HG03139 (cell line): ENCODE data around the gene PEPD.

Experiments used
- ATAC-seq: cut with Tn5 transposase; IDR thresholded peaks from one replicate; pipeline ENCODE4 v1.9.1; 2021; ENCODE audit not compliant: unreplicated experiment

Gene PEPD

DNA sequence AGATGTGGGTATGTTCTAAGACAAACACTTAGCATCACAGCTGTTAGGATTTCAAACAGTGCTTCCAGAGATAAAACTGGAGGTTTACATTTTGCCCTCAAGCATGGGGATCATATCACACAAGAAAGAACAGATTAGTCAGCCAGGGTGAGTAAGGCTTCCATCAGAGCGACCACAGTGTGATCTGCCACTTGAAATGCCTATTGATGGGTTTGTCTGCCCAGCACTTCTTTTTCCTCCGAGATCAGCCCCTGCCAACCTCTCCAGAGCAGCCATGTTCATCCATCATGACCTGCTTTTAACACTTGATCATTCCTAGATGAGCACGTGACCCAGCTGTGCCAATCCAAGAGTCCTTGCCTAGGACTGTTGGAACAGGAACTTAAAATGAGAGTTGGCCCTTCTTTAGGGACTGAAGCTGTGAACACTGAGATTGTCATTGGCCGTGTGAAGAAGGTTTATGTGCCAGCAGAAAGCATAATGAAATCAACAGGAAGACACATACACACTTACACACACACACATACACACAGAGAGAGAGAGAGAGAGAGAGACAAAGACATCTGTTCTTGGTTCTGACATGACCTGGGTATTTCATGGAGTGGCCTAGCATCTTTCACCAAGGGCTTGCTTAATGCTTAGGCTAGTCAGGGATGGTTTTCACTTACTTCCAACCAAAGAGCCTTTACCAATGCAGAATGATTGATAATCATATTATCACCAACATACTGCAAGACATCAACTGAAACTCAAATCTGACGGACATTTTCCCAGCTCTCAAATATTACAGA lies 153.3 kb downstream of the PEPD start:
- no peak for ATAC-seq

GRCh38 chr19:33366897-33367296 lies 154.7 kb downstream of the PEPD start:
- no peak for ATAC-seq

DNA sequence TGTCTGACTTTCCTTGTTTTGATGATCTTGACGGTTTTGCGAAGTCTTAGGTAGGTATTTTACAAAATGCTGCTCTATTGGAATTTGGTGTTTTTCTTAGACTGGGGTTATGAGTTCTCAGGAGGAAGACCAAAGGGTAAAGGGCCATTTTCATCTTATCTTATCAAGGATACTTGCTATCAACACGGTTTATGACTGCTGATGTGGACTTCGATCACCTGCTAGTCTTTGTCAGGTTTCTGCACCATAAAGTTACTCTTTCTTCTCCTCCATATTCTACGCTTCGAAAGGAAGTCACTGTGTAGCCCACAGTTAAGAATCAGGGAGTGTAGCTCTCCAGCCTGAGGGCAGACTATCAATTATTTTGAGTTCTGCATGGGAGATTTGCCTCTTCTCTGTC lies 155.5 kb downstream of the PEPD start:
- no peak for ATAC-seq

DNA sequence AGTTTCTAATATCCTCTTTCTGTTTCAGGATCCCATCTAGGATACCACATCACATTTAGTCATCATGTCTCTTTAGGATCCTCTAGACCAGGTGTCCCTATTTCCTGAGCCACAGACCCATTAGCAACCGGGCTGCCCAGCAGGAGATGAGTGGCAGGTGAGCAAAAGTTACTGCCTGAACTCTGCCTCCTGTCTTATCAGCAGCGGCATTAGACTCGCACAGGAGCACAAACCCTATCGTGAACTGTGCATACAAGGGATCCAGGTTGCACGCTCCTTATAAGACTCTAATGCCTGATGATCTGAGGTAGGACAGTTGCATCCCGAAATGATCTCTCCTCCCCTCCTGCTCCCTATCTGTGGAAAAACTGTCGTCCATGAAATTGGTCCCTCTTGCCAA lies 155.9 kb downstream of the PEPD start:
- no peak for ATAC-seq

- ATAC-seq, result no peak
These were observed 158.1 kb downstream of the PEPD start for GRCh38 chr19:33363476-33363875.

GRCh38 chr19:33362508-33363228 lies 158.9 kb downstream of the PEPD start:
- no peak for ATAC-seq

GRCh38 chr19:33359581-33359980 lies 162.0 kb downstream of the PEPD start:
- no peak for ATAC-seq

DNA sequence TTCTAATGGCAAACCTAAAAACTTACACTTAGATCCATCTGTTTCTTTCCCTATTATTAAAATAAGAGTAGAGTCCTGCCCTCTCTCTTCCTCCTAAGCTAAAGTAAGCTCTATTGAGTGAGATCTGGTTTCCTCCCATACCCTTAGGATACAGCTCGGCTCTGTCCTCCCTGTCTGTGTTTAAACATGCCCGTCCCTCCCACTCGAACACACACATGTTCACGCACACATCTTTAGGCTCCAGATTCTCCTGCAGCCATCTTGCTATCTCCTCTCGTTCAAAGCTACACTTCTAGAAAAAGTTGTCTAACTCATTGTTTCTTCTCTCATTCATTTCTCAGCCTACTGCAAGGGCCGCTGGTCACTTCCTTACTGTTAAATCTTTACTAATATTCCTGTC lies 163.2 kb downstream of the PEPD start:
- no peak for ATAC-seq

DNA sequence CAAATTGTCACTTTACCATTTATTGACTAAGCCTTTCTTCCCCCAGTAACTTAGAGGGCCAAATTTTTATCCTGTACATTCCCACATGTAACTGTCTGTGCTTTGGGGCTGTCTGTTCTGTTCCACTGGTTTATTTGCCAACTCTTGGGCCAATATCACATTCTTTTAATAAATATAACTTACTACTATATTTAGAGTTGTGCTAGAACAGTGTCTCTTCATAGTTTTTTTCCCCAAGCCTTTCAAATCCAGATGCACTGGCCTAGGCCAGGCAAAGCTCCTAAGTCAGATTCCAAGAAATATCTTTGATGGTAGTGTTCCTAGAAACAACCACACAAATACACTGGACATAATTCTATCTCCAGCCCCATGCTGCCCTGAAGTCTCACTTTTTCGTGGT lies 164.0 kb downstream of the PEPD start:
- no peak for ATAC-seq

DNA sequence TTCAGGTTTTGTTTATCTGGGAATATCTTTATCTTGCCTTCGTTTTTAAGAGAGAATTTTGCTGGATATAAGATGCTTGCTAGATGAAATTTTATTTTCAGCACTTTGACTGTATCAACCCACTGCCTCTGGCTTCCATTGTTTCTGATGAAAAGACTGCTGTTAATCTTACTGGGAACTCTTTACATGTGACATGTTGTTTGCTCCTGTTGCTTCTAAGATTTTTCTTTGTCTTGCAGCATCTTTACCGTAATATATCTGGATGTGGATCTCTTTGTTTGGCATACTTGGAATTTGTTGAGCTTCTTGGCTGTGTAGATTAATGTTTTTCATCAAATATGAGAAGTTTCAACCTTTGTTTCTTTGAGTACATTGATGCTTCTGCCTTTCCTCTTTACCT lies 166.1 kb downstream of the PEPD start:
- no peak for ATAC-seq

- no peak for ATAC-seq
These were observed 170.9 kb downstream of the PEPD start for GRCh38 chr19:33350538-33351309.

GRCh38 chr19:33349319-33350289 lies 172.0 kb downstream of the PEPD start:
- ATAC-seq, result no peak

GRCh38 chr19:33348301-33349010 lies 173.1 kb downstream of the PEPD start:
- no peak for ATAC-seq

DNA sequence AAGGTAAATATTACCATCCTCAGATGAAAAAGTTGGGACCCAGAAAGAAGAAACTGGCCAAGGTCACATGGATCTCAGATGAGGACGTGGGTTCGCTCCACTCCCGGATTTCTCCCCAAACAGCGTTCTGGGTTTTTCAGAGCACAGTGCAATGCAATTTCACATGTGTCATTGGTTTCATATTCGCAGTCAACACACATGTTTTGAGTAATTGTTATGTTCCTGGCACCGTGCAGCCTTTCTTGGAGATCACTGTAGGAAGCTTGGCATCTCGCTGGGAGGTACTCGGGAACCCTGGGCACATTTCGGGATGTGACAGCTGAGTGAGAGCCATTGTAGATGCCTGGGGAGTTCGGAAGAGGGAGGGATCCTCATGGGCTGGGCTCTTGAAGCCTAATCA lies 174.3 kb downstream of the PEPD start:
- ATAC-seq, result no peak

GRCh38 chr19:33346665-33347064 lies 174.9 kb downstream of the PEPD start:
- ATAC-seq, result no peak

DNA sequence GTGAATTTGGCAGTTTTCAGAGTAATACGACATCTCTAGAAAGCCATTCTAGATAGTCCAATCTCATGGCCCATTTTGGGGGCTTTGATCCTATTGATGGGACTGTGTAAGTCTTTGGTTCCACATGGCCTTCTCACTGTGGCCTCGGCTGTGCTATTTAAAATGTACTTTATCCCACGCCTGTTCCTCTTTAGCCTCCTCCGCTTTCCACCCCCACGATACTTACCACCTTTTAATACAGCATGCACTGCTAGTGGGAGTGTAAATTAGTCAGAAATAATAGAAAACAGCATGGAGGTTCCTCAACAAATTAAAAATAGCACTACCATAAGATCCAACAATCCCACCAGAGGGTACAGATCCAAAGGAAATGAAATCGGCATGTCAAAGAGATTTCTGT lies 176.4 kb downstream of the PEPD start:
- ATAC-seq, result no peak

DNA sequence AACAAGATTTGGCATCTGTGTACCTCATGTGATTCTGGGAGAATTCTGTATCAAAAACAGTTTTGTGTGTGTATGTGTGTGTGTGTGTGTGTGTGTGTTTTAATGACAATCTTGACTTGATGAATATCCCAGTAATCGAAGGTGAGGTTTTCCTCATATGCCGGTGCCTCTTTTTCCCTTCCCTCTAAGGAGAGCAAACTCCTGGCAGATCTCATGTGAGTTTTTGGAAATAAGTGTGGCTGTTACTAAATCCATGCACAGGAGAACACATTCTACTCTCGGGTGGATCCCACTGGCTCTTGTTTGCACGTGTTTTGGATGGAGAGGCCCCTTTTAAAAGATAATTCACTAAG lies 177.0 kb downstream of the PEPD start:
- ATAC-seq, result no peak

DNA sequence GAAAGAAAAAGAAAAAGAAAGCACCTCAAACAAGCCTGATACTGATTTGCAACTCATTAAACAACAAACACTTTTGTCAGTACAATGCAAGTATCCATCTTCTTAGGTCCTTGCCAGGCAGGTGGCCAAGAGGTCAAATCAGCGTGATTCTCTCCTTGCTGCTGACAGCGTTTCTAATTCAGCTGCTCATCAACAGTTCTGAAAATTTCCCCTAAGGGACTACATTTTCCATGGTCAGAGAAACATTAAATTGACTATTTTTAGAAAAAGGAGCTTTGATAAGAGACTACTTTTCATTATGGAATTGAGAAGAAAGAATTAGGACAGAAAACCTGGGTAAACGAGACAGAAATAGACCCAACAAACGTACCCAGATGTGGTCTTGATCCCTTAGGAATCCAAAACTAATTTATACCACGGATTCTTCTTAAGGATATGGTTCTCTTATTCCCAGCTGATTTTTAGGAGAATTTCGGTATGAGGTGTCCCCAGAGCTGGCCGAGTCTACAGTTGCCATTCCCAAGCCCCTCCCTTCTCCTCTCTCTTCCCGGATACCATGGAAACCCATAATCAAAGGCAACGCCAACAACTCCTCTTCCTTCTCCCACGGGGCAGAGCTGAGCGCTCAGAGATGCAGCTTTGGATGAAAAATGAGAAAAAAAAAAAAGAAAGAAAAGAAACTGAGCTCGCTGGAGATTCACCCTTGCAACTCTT lies 177.6 kb downstream of the PEPD start:
- ATAC-seq, result no peak

GRCh38 chr19:33343301-33343700 lies 178.3 kb downstream of the PEPD start:
- no peak for ATAC-seq

- no peak for ATAC-seq
These were observed 180.6 kb downstream of the PEPD start for GRCh38 chr19:33340991-33341390.
